ENCODE data around the gene TM4SF20.

- no peak for TF ChIP-seq POLR2AphosphoS5 (IDR thresholded peaks at IDR 0.05; ENCODE audit: low read depth, low read length)
- no peak for TF ChIP-seq POLR2A (IDR thresholded peaks at IDR 0.05; ENCODE audit: low read depth, low read length)
- no peak for TF ChIP-seq TAF1 (IDR thresholded peaks at IDR 0.05; ENCODE audit: low read depth, low read length)
- no peak for TF ChIP-seq SPI1 (IDR thresholded peaks at IDR 0.05; ENCODE audit: low read depth, low read length)
- TF ChIP-seq PAX5 (IDR thresholded peaks at IDR 0.05; ENCODE audit: insufficient read depth, low read length, severe bottlenecking), result no peak
Measured at GRCh38 chr2:227376656-227377396, 2.3 kb downstream of the TM4SF20 start.
